Ishikawa (cell line): ENCODE data around the gene GZMA.

Experiments
- CEBPB ChIP-seq: IDR thresholded peaks from 2 replicates; pipeline ENCODE4 v1.6.1; 2012
- CREB1 ChIP-seq: IDR thresholded peaks from 2 replicates; pipeline ENCODE4 v1.6.1; 2012; ENCODE audit warnings: low read depth
- EGR1 ChIP-seq: IDR thresholded peaks from 2 replicates; pipeline ENCODE4 v1.6.1; 2012
- EP300 ChIP-seq: IDR thresholded peaks from 2 replicates; pipeline ENCODE4 v1.6.1; 2012; ENCODE audit warnings: borderline replicate concordance
- FOXM1 ChIP-seq: IDR thresholded peaks from 2 replicates; pipeline ENCODE4 v1.6.1; 2012; ENCODE audit warnings: low read depth, borderline replicate concordance
- NFIC ChIP-seq: IDR thresholded peaks from 2 replicates; pipeline ENCODE4 v1.6.1; 2012
- RAD21 ChIP-seq: IDR thresholded peaks from 2 replicates; pipeline ENCODE4 v1.6.1; 2012; ENCODE audit warnings: low read depth
- TAF1 ChIP-seq: IDR thresholded peaks from 2 replicates; pipeline ENCODE4 v1.6.1; 2012; ENCODE audit warnings: low read depth, mild to moderate bottlenecking
- TCF12 ChIP-seq: IDR thresholded peaks from 2 replicates; pipeline ENCODE4 v1.6.1; 2012; ENCODE audit warnings: low read depth
- TEAD4 ChIP-seq: IDR thresholded peaks from 2 replicates; pipeline ENCODE4 v1.6.1; 2012
- YY1 ChIP-seq: IDR thresholded peaks from 2 replicates; pipeline ENCODE4 v1.6.1; 2012; ENCODE audit warnings: low read depth
- ZBTB7A ChIP-seq: IDR thresholded peaks from 2 replicates; pipeline ENCODE4 v1.6.1; 2012; ENCODE audit warnings: low read depth
- TF ChIP-seq, protein P1 (sequence below): IDR thresholded peaks from 2 replicates; pipeline ENCODE4 v1.6.1; 2012
- TF ChIP-seq, protein P2 (sequence below): IDR thresholded peaks from 2 replicates; pipeline ENCODE4 v1.6.1; 2012
- TF ChIP-seq, protein P3 (sequence below): IDR thresholded peaks from 2 replicates; pipeline ENCODE4 v1.6.1; 2012; ENCODE audit warnings: low read depth, mild to moderate bottlenecking

Gene GZMA

DNA sequence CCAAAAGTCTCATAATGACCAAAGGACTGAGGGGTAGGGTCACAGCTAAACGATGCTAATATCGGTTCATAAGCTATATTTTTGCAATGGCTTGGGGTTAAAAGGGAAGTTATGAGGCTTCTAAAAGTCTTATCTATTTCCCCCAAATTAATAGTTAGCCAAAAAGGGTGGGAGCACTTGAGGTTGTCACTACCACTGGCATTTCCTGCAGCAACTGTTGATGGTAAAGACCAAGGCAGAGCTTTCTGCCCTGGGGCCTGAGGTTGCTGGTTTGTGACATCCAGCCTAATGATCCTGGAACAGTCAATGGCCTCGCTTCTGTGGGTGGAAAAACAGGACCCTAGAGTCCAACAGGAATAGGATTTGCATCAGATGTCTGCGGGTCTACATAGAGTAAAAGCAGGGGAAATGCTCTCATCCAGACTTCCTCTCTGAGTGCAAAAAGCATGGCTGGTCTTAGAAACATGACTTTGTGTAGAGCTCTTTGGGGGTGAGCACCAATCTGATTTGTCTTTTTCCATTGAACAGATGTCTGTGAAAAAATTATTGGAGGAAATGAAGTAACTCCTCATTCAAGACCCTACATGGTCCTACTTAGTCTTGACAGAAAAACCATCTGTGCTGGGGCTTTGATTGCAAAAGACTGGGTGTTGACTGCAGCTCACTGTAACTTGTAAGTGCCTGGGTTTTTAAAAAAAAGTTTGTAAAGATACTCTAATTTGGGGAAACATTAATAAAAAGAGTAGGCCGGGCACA lies 2.7 kb downstream of the GZMA start:
- no peak for TF ChIP-seq TEAD4
- no peak for TF ChIP-seq EP300

DNA sequence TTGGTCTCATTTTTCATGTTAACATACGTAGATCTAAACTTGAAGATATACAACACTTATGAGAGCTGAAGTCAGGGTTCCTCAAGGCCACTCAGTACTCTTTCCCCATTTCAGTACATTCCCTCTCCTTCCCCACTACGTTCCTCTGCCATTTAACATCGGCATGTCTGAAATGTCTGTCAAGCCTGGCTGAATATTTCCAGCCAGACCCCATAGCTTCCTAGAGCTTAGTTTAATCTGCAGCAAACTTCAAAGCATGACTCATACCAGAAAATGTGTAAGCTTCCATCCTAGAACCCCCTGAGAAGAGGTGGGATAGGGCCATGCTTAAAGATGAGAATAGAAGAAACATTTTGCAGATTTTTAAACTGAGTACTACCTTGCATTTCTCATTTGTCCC lies 6.2 kb downstream of the GZMA start:
- TF ChIP-seq, protein P1, sequence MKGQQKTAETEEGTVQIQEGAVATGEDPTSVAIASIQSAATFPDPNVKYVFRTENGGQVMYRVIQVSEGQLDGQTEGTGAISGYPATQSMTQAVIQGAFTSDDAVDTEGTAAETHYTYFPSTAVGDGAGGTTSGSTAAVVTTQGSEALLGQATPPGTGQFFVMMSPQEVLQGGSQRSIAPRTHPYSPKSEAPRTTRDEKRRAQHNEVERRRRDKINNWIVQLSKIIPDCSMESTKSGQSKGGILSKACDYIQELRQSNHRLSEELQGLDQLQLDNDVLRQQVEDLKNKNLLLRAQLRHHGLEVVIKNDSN, result no peak

DNA sequence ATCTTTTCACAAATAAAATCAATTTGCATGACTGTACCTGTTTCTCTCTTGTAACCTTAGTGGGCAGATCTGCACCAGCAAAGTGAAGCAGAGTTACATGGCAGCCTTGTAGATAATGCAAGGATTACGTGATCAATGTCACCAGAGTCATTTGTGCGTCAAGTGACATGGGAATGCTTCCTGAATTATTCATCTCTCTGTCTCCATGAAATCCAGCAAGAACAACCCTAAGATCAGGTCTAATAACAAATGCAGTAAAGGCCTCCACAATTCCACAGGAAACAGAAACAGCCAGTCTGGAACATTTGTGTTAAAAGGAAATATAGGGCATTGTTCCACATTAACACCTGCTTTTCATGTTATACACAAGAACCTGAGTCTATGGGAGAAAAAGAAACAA lies 7.8 kb downstream of the GZMA start:
- no peak for TF ChIP-seq CEBPB
- TF ChIP-seq, protein P2, sequence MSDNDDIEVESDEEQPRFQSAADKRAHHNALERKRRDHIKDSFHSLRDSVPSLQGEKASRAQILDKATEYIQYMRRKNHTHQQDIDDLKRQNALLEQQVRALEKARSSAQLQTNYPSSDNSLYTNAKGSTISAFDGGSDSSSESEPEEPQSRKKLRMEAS, result no peak
- TF ChIP-seq RAD21, result no peak
- no peak for TF ChIP-seq YY1
- no peak for TF ChIP-seq CREB1
- TF ChIP-seq TAF1, result no peak
- TF ChIP-seq TEAD4, result no peak
- TF ChIP-seq FOXM1, result no peak
- TF ChIP-seq ZBTB7A, result no peak
- no peak for TF ChIP-seq TCF12
- TF ChIP-seq, protein P1, result no peak
- TF ChIP-seq EGR1, result no peak
- TF ChIP-seq, protein P3, sequence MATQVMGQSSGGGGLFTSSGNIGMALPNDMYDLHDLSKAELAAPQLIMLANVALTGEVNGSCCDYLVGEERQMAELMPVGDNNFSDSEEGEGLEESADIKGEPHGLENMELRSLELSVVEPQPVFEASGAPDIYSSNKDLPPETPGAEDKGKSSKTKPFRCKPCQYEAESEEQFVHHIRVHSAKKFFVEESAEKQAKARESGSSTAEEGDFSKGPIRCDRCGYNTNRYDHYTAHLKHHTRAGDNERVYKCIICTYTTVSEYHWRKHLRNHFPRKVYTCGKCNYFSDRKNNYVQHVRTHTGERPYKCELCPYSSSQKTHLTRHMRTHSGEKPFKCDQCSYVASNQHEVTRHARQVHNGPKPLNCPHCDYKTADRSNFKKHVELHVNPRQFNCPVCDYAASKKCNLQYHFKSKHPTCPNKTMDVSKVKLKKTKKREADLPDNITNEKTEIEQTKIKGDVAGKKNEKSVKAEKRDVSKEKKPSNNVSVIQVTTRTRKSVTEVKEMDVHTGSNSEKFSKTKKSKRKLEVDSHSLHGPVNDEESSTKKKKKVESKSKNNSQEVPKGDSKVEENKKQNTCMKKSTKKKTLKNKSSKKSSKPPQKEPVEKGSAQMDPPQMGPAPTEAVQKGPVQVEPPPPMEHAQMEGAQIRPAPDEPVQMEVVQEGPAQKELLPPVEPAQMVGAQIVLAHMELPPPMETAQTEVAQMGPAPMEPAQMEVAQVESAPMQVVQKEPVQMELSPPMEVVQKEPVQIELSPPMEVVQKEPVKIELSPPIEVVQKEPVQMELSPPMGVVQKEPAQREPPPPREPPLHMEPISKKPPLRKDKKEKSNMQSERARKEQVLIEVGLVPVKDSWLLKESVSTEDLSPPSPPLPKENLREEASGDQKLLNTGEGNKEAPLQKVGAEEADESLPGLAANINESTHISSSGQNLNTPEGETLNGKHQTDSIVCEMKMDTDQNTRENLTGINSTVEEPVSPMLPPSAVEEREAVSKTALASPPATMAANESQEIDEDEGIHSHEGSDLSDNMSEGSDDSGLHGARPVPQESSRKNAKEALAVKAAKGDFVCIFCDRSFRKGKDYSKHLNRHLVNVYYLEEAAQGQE, result no peak
- no peak for TF ChIP-seq NFIC
- TF ChIP-seq EP300, result no peak

DNA sequence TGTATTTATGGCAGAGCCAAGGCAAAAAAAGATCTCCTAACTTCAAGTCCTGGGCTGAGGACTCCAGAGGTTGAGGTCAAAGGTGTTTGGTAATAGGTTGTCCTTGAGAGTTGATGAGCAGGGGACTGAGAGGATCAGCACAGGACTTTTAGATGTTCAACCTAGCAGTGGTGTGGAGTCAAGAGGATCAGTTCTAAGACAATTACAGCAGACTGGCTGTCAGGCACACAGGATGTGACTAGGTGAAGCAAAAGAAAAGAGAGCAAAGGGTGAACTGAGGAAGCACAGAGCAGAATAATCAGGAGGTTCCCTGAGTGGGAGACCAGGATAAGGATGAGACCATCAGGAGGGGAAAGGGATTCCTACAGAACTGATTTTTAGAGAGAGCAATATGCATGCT lies 10.9 kb downstream of the GZMA start:
- TF ChIP-seq, protein P2, result no peak

DNA sequence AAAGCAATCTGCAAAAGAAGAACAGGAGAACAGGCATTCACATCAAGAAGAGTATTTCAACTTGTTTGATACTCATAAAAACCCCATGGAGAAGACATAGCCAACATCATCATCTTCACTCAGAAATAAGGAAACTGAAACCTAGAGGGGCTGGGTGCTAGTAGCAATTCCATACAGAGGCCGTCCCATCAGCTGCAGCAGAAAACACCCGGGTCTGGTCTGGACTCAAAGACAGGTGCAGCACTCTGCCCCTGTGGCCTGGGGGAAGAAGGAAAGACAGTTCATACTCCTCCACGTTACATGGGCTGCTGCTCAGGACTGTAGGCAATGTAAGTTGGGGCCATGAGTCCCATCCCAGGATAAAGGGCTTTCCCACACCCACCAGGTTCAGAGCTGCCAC lies 11.6 kb downstream of the GZMA start:
- no peak for TF ChIP-seq NFIC
- TF ChIP-seq CREB1, result no peak
- TF ChIP-seq CEBPB, result no peak
- TF ChIP-seq YY1, result no peak
- TF ChIP-seq, protein P2, result no peak
- TF ChIP-seq FOXM1, result no peak
- TF ChIP-seq TAF1, result no peak
- TF ChIP-seq RAD21, result no peak
- no peak for TF ChIP-seq TCF12
- TF ChIP-seq EGR1, result no peak
- TF ChIP-seq, protein P1, result no peak
- TF ChIP-seq ZBTB7A, result no peak
- no peak for TF ChIP-seq TEAD4

DNA sequence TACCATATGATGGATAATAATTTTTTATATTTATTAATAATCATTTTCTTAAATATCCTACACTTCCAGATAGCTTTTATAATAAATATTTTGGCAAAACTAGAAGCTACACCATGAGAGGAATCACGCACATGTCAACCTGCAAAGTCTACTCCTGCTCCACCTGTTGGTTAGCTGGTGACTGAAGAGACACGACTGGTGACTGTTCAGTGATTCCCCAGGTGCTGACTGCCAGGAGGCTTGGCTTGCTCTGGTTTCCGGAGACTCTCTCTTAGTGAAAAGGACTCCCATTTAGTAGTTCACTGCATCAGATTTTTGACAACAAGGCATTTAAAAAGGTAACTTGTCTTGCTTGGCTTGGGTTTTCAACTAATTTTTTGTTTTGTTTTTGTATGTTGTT lies 20.9 kb downstream of the GZMA start:
- TF ChIP-seq FOXM1 (no peak), CEBPB (no peak), TCF12 (no peak), EGR1 (no peak), CREB1 (no peak), TEAD4 (no peak), EP300 (no peak), TAF1 (no peak), RAD21 (no peak), ZBTB7A (no peak)
- TF ChIP-seq, protein P2, result no peak
- TF ChIP-seq, protein P3, result no peak
